Heart left ventricle (tissue), 16 donors: ENCODE measurements around the gene RPS28. TPM values are rescaled to one million over a fixed set of nuclear protein-coding genes. Genes with fewer than 3 reads are reported as not detected.
"Not testable (repeated sequence)": the region's sequence is repeated elsewhere in the genome, so short reads cannot be mapped to it uniquely, and the experiment has no call there.

ENCODE experiments used
- ATAC-seq, 4 donors: fragments of 200-7000 bp; cut with Tn5 transposase; one replicate each; pipeline ENCODE4 v1.9.1; 2020 to 2022; ENCODE audit warnings: moderate library complexity in 4 of 4, mild to moderate bottlenecking in 3 of 4, moderate number of reproducible peaks in 1 of 4
- DNase-seq, 5 donors: peaks; one replicate each; pipeline ENCODE4 v3.0.0-alpha.2; 2020
- H3K27ac ChIP-seq, 12 donors: fragments of 200-600 bp; sonication (generic) in 4 of 12; one replicate each; pipeline versions ENCODE4 v1.5.0 to v1.8.0; 2016 to 2022; ENCODE audit warnings: mild to moderate bottlenecking in 2 of 12
- H3K27me3 ChIP-seq, 9 donors: fragments of 200-600 bp; sonication (generic) in 2 of 9; one replicate each; pipeline versions ENCODE4 v1.5.1 to v1.8.0; 2016 to 2022; ENCODE audit warnings: mild to moderate bottlenecking in 3 of 9
- H3K36me3 ChIP-seq, 9 donors: fragments of 200-600 bp; sonication (generic) in 2 of 9; one replicate each; pipeline versions ENCODE4 v1.5.0 to v1.8.0; 2018 to 2022; ENCODE audit warnings: mild to moderate bottlenecking in 2 of 9
- H3K4me1 ChIP-seq, 12 donors: fragments of 200-600 bp; sonication (generic) in 4 of 12; one replicate each; pipeline versions ENCODE4 v1.5.0 to v1.8.0; 2016 to 2022; ENCODE audit warnings: mild to moderate bottlenecking in 3 of 12
- H3K4me3 ChIP-seq, 12 donors: fragments of 200-600 bp; sonication (generic) in 4 of 12; one replicate each; pipeline versions ENCODE4 v1.5.0 to v1.8.0; 2017 to 2022; ENCODE audit warnings: mild to moderate bottlenecking in 9 of 12, moderate library complexity in 4 of 12
- H3K9me3 ChIP-seq, 12 donors: fragments of 200-600 bp; sonication (generic) in 4 of 12; one replicate each; pipeline versions ENCODE4 v1.5.0 to v1.8.0; 2016 to 2022; ENCODE audit warnings: mild to moderate bottlenecking in 1 of 12
- POLR2A ChIP-seq, 2 donors: fragments of 450-650 bp; IDR thresholded peaks; one replicate each; pipeline ENCODE4 v1.6.1; 2017; ENCODE audit warnings: antibody characterized with exemption in 2 of 2, mild to moderate bottlenecking in 2 of 2, moderate library complexity in 2 of 2
- WGBS, 4 donors: extraction: QIAGEN DNeasy Blood & Tissue Kit in 2 of 4; methylation state at CpG; one replicate each; pipeline versions ENCODE4 v1.1.5 to v1.1.7; 2013 to 2018; 5-methylcytosine and 5-hydroxymethylcytosine counted together
- intact Hi-C, 10 donors: fragments of 100-400 bp; cut with DNase I; formaldehyde crosslinking; loops; one replicate each; pipeline versions ENCODE4 v1.11.1 to v1.14.2; 2022
- polyA plus RNA-seq, 2 donors: library from polyadenylated mRNA; stranded (reverse); fragments of 200-250 nt; gene quantifications; one replicate each; pipeline ENCODE4 v1.2.3, GENCODE V29; 2013
- total RNA-seq, 9 donors: library from RNA; depleted of rRNA in 2 of 9; stranded (reverse); fragments of >200 nt in 2 of 9; fragmentation: NEBNext Ultra II Directional in 3 of 9; extraction: Animal tissue kit (Norgen Biotek cat#: 25700) in 3 of 9; gene quantifications; one replicate each; pipeline versions ENCODE4 v1.1.0 to v1.2.4, GENCODE V29; 2016 to 2023
- TF ChIP-seq, protein P1 (sequence below), 12 donors: fragments of 200-600 bp; sonication (generic) in 4 of 12; IDR thresholded peaks; one replicate each; pipeline versions ENCODE4 v1.5.0 to v1.8.0; 2018 to 2022; ENCODE audit warnings: antibody characterized with exemption in 12 of 12, mild to moderate bottlenecking in 5 of 12
- donor health status: ischemic (EF 13 %, LVEDD 7.1; RV severe dilation, severe dysfunction).
- donor health status: healthy with polysubstance abuse.
- donor health status: DM: no; HTN: yes; CAD: no.
- donor health status: DM: no; HTN: no; CAD: no.
- donor health status: ischemic (EF 25% LVEDD 6.9; RV normal size, moderate dysfunction).
- donor health status: ischemic (EF 25% LVEDD 5.7; RV mildly dilated, moderate dysfunction).
- donor health status: healthy.
- donor health status: DM: yes; HTN: yes; CAD: no.
- donor health status: ischemic (EF 35%, LVEDD 5.7; RV mildly dilated, moderate dysfunction).
- donor health status: nonischemic (EF 11% LVEDD 7.7; RV severe dilation, severe dysfunction).
- donor health status: DM: yes; HTN: yes; CAD: no.
- donor health status: PGD.
- donor health status: ischemic (EF 29% LVEDD 5.4; RV normal size, mild dysfunction).
- donor health status: nonischemic (EF 23%, LVEDD 6.1; RV moderate dilation, normal function).

The RPS28 gene
- total and polyA plus RNA-seq, 11 donors = 271 to 1,278 (median 1,048) TPM

DNA sequence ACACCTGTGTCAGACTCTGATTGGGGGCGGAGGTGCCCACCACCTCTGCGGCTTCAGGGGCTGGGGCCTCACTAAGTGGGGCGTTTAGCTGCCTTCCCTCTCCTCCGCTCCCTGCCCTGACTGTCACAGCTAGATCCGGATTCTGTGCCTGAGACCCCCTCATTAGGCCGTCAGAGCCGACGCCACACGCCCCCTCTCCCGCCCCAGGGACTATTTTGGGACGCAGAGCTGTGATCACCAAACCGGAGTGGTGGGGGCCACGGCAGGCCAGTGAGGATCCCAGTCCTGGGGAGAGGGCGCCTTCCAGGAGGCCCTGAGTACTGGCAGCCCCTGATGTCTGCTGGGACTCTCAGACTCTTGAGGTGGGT lies 21.0 kb downstream of the RPS28 start:
- no peaks in the 10 kb centered on the region for H3K9me3 ChIP-seq
- ATAC-seq (no peak), DNase-seq (no peak)
- 32 to 79% (median 46%) methylated on average over 3 to 14 of the region's 14 CpGs for WGBS, 4 donors
- H3K4me3 ChIP-seq = peak overlapping the region; percentile 55 to 89 (median 70)
- no peak for TF ChIP-seq POLR2A (IDR thresholded peaks at IDR 0.05)
- H3K4me1 ChIP-seq = peaks cover 0 to 44% (median 25%) of the 10 kb centered on the region in 12 donors
- peaks cover 0 to 23% (median 0%) of the 10 kb centered on the region in 9 donors for H3K27me3 ChIP-seq
- peak overlapping the region; percentile 86 to 100 (median 96) for H3K27ac ChIP-seq
- intact Hi-C loops = no loop called here
- no peaks in the 10 kb centered on the region for H3K36me3 ChIP-seq

DNA sequence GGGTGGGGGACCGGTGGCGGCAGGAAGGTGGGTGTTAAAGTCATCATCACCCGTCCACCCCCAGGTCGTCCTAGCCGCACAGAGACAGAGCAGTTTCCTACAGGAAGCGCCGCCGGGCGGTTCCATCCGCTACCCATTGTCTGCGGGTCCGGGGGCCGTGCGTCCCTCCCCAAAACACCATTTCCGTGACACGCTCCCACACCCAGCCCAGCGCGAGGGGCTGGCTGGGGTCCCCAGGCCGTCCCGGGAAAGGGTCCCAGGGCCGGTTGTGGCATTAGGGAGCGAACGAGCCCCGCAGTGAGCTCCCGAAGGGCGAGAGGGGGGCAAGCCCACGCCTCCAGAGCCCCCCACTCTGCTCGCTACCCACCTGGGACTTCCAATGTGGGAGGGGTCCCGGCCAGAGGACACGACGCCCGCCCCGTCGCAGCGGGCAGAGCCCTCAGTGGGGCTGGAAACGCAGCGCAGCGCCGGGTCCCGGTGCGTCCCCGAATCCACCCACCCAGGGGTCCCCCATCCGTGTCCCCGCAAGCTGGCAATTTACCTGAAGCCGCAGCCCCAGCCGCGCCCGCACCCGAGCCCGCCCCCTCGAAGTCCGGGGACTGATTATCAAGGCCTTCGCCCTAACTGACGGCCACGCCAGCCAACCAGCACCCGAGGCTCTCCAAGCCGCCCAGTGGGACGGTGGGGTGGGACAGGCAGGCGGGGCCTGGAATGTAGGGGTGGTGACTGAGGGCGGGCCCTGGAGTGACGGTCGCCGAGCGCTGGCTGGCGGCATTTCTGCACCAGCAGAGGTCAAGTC lies 21.6 kb downstream of the RPS28 start, which contains the start of gene KANK3:
TSS of gene KANK3 (minus strand) at position 579 of the 799 bp plus-strand sequence. CDS start 5,434 bp downstream, outside the sequence.
- intact Hi-C loops = no loop called here
- peaks cover 0 to 23% (median 0%) of the 10 kb centered on the region in 9 donors for H3K27me3 ChIP-seq
- ATAC-seq = peak; percentile 93 to 97 (median 95)

DNA sequence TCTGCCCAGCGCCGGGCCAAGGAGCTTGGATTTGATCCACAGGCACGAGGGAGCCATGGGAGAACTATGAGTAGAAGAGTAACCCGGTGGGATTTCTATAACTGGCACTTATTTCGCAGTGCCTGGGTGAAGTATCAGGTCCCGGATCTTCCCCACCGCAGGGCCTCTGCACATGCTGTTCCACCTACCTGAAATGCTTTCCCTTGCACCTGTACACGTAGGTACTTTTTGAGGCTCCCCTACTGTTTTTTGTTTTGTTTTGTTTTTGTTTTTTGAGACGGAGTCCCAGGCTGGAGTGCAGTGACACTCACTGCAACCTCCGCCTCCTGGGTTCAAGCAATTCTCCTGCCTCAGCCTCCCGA lies 22.2 kb downstream of the RPS28 start:
- peaks cover 0 to 23% (median 0%) of the 10 kb centered on the region in 9 donors for H3K27me3 ChIP-seq
- no peak for DNase-seq
- H3K4me1 ChIP-seq = peaks cover 0 to 39% (median 19%) of the 10 kb centered on the region in 12 donors
- no peaks in the 10 kb centered on the region for H3K36me3 ChIP-seq
- H3K9me3 ChIP-seq = no peaks in the 10 kb centered on the region
- WGBS, 4 donors = 34 to 41% (median 39%) methylated on average over 11 of the region's 11 CpGs
- H3K4me3 ChIP-seq = peak overlapping the region in 11 of 12 donors; percentile 6 to 89 (median 70)
- peak overlapping the region in 10 of 12 donors; percentile 44 to 99 (median 95) for H3K27ac ChIP-seq
- no peak for TF ChIP-seq POLR2A (IDR thresholded peaks at IDR 0.05)
- TF ChIP-seq, protein P1, sequence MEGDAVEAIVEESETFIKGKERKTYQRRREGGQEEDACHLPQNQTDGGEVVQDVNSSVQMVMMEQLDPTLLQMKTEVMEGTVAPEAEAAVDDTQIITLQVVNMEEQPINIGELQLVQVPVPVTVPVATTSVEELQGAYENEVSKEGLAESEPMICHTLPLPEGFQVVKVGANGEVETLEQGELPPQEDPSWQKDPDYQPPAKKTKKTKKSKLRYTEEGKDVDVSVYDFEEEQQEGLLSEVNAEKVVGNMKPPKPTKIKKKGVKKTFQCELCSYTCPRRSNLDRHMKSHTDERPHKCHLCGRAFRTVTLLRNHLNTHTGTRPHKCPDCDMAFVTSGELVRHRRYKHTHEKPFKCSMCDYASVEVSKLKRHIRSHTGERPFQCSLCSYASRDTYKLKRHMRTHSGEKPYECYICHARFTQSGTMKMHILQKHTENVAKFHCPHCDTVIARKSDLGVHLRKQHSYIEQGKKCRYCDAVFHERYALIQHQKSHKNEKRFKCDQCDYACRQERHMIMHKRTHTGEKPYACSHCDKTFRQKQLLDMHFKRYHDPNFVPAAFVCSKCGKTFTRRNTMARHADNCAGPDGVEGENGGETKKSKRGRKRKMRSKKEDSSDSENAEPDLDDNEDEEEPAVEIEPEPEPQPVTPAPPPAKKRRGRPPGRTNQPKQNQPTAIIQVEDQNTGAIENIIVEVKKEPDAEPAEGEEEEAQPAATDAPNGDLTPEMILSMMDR (IDR thresholded peaks at IDR 0.05) = peak in 1 of 12 donors; percentile 7
- no peak for ATAC-seq
- intact Hi-C loops = no loop called here

More for the DNA sequence above, 21.6 kb downstream of the RPS28 start, which contains the start of gene KANK3:
- H3K9me3 ChIP-seq = no peaks in the 10 kb centered on the region
- no peaks in the 10 kb centered on the region for H3K36me3 ChIP-seq
- peak; percentile 97 to 99 (median 99) for DNase-seq
- peak within 1 kb of the TSS; percentile 86 to 100 (median 96) for H3K27ac ChIP-seq
- peak within 1 kb of the TSS; percentile 55 to 89 (median 70) for H3K4me3 ChIP-seq
- TF ChIP-seq POLR2A (IDR thresholded peaks at IDR 0.05) = peak in 1 of 2 donors; percentile 95
- TF ChIP-seq, protein P1 (IDR thresholded peaks at IDR 0.05) = peak in 1 of 12 donors; percentile 10
- WGBS, 4 donors = 4 to 8% (median 5%) methylated on average over 42 to 65 of the region's 65 CpGs
- H3K4me1 ChIP-seq = peaks cover 0 to 43% (median 23%) of the 10 kb centered on the region in 12 donors

DNA sequence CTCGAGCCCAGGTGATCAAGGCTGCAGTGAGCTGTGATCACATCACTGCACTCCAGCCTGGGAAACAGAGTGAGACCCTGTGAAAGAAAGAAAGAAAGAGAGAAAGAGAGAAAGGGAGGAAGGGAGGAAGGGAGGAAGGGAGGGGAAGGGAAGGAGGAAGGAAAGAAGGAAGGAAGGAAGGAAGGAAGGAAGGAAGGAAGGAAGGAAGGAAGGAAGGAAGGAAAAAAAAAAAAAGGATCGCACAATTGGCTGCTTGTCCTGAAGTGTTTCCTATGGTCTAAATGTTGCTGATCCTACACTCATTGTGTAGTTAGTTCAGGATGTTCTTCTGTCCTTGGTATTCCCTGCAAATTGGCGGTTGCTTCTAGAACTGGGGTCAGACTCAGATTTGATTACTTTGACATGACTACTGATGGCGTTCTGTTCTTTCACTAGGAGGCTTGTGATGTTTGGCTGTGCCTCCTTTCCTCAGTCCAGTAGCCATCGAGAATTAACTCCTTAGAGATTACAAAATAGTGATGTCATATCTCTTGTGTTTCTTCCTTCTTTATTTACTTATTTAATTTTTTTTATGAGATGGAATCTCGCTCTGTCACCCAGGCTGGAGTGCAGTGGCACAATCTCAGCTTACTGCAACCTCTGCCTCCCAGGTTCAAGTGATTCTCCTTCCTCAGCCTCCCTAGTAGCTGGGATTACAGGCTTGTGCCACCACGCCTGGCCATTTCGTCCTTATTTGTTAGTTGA lies 28.5 kb downstream of the RPS28 start:
- Histone ChIP-seq H3K4me1 (peaks cover 0 to 37% (median 10%) of the 10 kb centered on the region in 12 donors), H3K27ac (peak overlapping the region in 5 of 12 donors; percentile 15 to 35 (median 30))
- H3K27me3 ChIP-seq, DNase-seq, H3K4me3 ChIP-seq, H3K36me3 ChIP-seq, H3K9me3 ChIP-seq, ATAC-seq: not testable (repeated sequence)
- intact Hi-C loops = loop anchor here in 8 of 10 donors (5.0 to 10.0 kb wide), 7 partner anchors 48 to 235 kb away; partner anchors contain the start of genes MYO1F (in 4 of the 8) and MARCHF2 (in 1 of the 8)
- WGBS, 4 donors = 60 to 68% (median 63%) methylated on average over 8 of the region's 8 CpGs
